ENCODE data around the gene GM2A.
"Not testable (repeated sequence)": the region's sequence is repeated elsewhere in the genome, so short reads cannot be mapped to it uniquely, and the experiment has no call there.

GM2A gene

GRCh38 chr5:151228986-151229385 lies 24.0 kb upstream of the GM2A start:
- no peak for DNase-seq

DNA sequence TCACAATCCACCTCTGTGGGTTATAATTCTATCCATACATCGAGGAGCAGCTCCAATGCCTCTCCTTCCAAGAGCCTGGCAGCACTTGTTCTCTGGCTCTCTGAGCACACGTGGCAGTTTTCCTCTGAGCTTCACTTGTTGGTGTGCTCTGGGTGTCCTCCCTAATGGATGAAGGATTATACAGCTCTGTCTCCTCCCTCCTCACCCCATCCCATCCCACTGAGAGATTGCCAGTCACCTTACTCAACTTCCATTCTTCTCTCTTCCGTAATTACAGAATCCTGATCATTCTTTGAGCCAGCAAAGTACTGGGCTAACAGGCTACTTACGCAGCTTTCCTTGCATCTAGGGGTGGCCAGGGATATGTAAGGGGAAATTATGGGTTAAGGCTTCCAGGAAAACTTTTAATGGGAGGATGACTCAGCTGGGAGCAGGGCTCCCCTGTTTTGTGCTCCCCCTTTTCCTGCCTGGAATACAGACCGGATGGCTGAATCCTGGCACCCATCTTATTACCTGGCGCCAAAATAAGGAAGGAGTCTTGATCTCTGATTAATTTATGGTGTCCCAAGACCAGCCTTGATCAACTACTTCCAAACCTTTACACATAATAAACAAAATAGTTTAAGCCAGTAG lies 22.8 kb upstream of the GM2A start:
- no peak for DNase-seq

- DNase-seq, result no peak
Observed at GRCh38 chr5:151231359-151231758, 21.6 kb upstream of the GM2A start.

DNA sequence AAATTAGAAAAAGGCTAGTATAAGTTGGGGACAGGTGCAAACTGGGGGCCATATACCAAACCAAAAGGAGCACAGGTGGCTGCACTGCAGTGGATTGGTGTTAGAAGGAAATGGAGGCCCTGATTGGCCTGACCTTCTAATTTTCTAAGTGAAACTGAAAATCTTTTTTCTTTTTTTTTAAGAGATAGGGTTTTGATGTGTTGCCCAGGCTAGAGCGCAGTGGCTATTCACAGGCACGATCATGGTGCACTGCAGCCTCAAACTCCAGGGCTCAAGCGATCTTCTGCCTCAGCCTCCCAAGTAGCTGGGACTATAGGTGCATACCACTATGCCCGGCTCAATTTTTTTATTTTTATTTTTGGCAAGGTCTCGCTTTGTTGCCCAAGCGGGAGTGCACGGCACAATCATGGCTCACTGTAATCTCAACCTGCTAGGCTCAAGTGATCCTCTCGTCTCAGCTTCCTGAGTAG lies 19.3 kb upstream of the GM2A start:
- no peak for DNase-seq

- DNase-seq, result no peak
Observed at GRCh38 chr5:151234476-151235238, 18.3 kb upstream of the GM2A start.

- DNase-seq, result not testable (repeated sequence)
Observed at GRCh38 chr5:151235239-151235571, 17.8 kb upstream of the GM2A start.

DNA sequence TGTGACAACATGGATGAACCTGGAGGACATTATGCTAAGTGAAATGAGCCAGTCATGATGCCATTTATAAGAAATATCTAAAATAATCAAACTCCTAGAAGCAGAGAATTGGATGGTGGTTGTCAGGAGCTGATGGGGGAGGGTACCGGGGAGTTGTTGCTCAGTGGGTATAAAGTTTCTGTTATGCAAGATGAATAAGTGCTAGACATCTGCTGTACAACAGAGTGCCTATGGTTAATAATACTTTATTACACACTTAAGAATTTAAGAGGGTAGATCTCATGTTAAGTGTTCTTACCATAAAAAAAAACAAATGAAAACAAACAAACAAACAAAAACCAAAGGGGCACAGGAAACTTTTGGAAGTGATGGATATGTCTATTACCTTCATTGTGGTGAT lies 16.1 kb upstream of the GM2A start:
- DNase-seq, result no peak

DNA sequence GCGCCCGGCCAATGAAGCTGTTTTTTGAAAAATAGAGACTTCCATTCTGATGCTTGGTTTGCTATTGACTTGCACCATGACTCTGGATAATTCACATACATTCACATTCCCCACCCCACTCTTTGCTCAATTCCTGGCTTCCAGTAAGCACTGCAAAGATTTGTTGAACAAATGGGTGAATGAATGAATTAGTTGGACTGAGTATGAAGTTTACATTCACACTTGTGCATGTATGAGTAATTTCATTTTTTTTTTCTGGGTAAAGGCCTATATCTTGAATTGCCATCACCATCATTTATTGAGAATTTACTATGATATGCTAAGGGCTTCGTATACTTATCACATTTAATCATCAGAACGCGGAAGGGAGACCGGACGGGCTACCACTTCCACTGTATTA lies 15.3 kb upstream of the GM2A start:
- no peak for DNase-seq

DNA sequence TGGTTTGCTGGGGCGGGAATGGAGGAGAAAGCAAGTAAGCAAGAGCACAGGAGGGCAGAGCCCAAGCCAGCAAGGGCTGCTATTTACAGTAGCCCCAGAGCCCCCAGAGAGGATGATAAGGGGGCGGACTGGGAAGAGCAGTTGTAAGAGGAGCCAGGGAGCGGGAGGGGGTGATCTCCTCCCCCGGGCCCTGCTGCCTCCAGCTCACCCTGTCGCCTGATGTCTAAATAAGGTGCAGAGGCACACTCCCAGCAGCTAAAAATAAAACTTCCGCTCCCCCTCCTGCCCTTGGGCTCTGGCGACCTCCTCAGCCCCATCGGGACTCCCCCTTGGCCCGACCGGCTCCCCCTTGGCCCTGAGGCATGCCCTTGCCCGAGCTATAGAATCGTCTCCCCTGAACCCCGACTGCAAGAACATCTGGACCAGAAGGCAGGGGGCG lies 14.7 kb upstream of the GM2A start:
- no peak for DNase-seq

DNA sequence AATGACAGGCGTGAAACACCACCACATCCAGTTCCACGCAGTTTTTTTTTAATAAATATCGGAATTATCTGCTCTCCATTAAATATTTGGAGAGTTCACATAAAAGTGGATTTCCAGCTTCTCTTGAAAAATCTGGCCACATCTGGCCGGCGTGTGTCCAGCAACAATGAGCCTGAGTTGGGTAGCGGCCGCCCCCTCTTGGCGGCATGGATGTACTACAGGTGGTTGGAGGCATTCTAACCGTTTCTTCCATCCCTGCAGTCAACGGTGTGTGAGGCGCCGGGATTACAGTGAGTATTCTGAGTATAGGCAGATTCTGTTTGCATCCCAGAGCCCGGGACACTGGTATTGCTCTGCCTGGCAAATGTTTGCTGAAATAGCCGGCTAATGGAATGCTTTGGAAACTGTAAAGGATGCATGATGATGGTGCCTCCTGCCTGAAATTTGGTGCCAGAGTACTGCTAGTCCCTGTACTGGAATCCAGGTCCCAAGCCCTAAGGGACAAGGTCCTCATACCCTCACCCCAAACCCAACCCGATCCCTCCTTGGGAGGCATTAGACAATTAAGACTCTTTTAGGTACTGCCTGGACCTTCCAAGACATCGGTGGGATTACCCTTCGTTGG lies 13.6 kb upstream of the GM2A start:
- peak; percentile 60 for DNase-seq

- not testable (repeated sequence) for DNase-seq
Observed at GRCh38 chr5:151240268-151240835, 12.6 kb upstream of the GM2A start.

DNA sequence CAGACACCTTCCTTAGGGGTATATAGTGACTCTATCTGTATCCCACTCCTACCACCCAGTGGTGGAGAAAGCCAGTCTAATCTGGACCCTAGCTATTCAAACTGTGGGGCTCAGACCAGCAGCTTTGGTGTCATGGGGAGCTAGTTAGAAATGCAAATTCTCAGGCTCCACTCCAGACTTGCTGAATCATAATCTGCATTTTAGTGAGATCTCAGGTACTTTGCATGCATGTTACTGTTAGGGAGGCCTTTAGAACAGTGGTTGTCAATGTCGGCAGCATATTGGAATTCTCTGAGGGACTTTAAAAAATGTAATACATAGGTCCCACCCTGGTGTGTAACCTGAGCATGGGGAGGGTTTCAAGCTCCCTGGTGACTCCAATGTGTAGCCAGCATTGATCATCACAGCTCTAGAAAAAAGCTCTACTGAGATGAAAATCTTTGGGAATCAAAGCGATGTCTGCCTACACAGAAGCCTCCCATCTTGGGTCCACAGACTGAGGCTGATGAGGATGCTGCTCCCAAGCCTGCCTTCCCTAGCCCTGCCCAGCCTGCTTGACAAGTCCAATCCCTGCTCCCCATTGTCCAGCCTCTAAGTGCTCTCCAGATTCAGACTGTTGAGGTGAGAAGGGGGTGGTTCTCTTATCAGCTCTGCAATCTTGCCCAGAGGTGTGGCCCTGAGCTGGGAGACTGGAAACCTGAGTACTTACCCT lies 11.9 kb upstream of the GM2A start:
- DNase-seq, result no peak

GRCh38 chr5:151243127-151243526 lies 9.9 kb upstream of the GM2A start:
- no peak for DNase-seq

DNA sequence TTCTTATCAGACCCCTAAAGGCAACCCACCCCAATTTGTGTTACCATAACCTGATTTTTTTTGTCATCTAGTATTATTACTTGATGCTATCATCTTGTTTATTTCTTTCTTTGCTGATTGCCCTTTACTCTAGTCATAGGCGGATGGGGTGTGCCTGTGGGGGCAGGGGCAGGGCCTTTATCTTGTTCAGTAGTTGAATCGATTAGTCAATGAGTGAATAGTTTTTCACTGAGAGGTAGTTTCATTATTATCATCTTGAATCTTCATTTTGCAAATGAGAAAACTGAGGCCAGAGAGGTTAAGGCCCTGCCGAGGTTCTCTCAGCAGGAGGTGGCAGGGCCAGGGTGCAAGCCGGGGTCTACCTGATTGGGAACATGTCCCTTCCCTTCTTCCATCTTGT lies 9.4 kb upstream of the GM2A start:
- no peak for DNase-seq

GRCh38 chr5:151244206-151244605 lies 8.8 kb upstream of the GM2A start:
- no peak for DNase-seq

GRCh38 chr5:151245680-151246219 lies 7.2 kb upstream of the GM2A start:
- DNase-seq, result no peak

DNA sequence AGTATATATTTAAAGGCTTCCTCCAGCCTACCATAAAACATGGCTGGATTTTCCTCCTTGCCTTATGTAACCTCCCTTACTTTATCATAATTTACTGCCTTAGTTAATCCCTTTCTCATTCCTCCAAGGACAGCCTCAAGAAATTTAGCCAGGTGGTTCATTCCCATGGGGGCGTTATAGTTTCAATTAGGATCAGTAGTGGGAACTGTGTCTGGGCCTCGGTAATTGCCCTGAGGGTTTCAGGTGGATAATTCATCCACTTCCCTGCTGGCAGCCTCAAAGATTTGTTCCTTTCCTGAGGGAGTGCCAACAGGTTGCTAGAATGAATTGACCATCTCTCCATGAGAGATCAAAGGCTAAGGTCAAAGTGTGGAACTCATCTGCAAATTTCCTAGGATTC lies 4.3 kb upstream of the GM2A start:
- no peak for DNase-seq

DNA sequence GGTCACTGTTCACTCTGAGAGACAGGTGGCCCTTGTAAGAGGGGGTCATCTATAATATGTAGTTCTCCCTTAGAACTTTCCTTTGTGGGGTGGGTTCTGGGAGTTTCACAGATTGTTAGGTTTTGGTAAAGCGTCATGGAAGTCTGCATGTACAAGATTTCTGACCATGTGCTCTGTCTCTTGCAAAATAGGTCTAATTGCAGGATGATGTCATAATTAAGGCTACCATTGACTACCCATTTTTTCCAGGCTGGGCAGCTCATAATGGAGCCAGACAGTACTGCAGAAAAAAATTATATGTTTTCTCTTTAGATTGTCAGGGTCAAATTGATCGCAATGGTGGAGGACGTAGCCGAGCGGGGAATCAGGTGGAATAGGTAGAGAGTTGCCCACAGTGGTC lies 3.7 kb upstream of the GM2A start:
- DNase-seq, result no peak

GRCh38 chr5:151250346-151251000 lies 2.5 kb upstream of the GM2A start:
- no peak for DNase-seq

DNA sequence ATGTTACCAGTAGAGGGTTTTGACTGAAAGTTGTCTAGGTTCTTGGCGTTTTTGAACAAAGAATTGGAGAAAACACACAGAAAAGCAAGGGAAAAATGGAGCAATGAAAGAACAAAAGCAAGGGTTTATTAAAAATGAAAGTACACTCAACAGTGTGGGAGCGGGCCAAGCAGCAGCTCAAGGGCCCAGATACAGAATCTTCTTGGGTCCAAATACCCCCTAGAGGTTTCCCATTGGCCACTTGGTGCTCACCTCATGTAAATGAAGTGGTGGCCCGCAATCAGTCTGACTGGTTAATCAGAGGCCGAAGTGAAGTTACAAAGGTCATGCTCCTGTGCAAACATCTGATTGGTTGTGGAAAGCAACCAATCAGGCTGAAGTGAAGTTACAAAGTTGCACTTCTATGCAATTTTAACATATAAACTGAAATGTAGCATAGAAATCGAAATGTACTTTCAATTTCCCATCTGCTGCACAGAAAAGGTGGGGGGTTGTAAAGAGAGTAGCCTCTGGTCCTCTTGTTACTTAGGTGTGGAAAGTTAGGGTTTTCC lies 1.9 kb upstream of the GM2A start:
- no peak for DNase-seq

DNA sequence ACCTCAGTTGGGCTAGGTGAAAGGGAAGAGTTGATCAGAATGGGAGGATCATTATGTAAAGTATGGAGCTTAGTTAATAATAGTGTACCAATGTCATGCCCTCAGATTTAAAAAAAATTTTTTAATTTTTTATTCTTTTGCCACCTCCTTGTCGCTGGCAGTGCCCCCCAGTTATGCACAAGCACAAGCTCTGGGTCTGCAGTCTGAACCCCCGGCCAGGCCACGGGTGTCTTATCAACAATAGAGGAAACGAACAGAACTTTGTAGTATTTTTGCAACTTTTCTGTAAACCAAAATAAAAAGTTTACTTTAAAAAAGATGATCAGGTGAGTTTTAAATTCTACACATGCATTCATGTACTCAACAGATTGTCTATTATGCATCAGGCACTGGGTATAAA lies 1.4 kb upstream of the GM2A start:
- no peak for DNase-seq

GRCh38 chr5:151253605-151253950 lies 593 bp downstream of the GM2A start:
- DNase-seq, result no peak

Measured in stimulated activated CD4-positive, alpha-beta T cell treated with anti-CD3 and anti-CD28 coated beads, Interleukin-12 subunit alpha, Interleukin-12 subunit beta, amount 100 ng/mL, for 4 hours (primary cell).